Measurements from ENCODE around the gene SYCN. TPM values are rescaled to one million over a fixed set of nuclear protein-coding genes. Genes with fewer than 3 reads are reported as not detected.

Gene SYCN
- total RNA-seq, 3 donors from 2014 or later = not detected

DNA sequence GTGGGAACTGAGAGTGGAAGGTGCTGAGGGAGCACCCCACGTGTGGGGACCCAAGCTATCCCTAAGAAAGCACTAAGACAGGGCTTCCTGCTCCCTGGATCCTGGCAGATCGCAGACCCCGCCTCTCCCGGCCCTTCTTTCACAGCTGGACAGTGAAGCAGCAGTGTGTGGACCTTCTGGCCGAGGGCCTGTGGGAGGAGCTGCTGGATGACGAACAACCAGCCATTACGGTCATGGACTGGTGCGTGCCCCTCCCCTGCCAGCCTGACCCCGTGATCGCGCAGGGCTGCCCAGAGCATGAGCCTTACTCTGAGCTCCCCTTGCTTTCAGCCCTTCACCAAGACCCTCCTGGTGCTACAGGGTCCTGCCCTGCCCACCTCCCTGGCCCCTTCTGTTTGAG is 5.0 kb downstream of the SYCN start:
- DNase-seq = no peak
- intact Hi-C loops (cut with DNase I, micrococcal nuclease) = no loop called here

DNA sequence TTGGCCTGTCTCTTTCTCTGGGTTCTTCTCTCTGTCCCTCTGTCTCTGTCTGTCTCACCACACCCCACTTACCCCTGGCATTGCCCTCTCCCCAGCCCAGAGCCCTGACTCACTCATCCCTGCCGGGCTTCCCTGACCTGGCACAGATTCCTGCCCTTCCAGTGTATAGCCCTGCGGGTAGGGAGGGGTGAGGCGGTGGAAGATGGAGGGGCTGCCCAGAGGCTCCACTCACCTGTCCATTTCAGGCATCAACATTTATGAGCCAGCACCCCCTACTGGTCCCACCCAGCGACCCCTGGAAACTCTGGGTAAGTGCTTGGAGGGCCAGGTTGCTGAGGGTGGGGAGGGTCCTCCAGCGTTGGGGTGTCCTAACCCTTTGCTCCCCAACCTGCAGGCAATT is 6.3 kb downstream of the SYCN start:
- Histone ChIP-seq H3K4me3 (no peak overlapping the region), H3K4me1 (ENCODE audit: low read depth) (no peaks in the 10 kb centered on the region), H3K36me3 (ENCODE audit: low read depth) (no peaks in the 10 kb centered on the region), H3K9me3 (no peaks in the 10 kb centered on the region)
- no peak for DNase-seq
- ATAC-seq = no peak
- intact Hi-C loops (cut with DNase I, micrococcal nuclease) = no loop called here
- TF ChIP-seq, protein P1, sequence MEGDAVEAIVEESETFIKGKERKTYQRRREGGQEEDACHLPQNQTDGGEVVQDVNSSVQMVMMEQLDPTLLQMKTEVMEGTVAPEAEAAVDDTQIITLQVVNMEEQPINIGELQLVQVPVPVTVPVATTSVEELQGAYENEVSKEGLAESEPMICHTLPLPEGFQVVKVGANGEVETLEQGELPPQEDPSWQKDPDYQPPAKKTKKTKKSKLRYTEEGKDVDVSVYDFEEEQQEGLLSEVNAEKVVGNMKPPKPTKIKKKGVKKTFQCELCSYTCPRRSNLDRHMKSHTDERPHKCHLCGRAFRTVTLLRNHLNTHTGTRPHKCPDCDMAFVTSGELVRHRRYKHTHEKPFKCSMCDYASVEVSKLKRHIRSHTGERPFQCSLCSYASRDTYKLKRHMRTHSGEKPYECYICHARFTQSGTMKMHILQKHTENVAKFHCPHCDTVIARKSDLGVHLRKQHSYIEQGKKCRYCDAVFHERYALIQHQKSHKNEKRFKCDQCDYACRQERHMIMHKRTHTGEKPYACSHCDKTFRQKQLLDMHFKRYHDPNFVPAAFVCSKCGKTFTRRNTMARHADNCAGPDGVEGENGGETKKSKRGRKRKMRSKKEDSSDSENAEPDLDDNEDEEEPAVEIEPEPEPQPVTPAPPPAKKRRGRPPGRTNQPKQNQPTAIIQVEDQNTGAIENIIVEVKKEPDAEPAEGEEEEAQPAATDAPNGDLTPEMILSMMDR (IDR thresholded peaks at IDR 0.05) = no peak

More for the DNA sequence above, 5.0 kb downstream of the SYCN start:
- Histone ChIP-seq H3K4me3 (no peak overlapping the region), H3K9me3 (no peaks in the 10 kb centered on the region), H3K36me3 (ENCODE audit: low read depth) (no peaks in the 10 kb centered on the region), H3K4me1 (ENCODE audit: low read depth) (no peaks in the 10 kb centered on the region)
- TF ChIP-seq, protein P1 (IDR thresholded peaks at IDR 0.05) = no peak
- ATAC-seq = peak; percentile 40

DNA sequence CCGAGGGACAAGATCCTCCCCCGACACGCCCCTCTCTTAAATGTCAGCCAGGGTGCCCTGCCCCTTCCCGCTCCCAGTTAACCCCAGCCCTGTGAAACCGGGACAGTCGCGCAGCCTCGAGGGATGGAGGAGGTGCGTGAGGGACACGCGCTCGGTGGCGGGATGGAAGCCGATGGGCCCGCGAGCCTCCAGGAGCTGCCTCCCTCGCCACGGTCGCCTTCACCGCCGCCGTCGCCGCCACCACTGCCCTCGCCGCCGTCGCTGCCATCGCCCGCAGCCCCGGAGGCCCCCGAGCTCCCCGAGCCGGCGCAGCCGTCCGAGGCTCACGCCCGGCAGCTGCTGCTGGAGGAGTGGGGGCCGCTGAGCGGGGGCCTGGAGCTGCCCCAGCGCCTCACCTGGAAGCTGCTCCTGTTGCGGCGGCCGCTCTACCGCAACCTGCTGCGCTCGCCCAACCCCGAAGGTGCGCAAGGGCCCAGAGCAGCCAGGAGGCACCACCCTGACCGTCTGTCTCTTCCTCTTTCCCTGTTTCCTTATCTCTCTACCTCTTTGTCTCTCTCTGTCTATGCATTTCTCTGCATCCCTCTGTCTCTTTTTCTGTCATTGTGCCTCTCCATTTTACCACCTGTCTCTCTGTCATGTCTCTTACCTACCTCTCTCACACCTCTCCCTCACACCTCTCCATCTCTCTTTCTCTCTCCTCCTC is 7.1 kb downstream of the SYCN start, which contains the start of gene NCCRP1:
Gene NCCRP1 (plus strand): TSS at position 105 of the 703 bp plus-strand sequence. CDS start 19 bp downstream, at position 124.
- TF ChIP-seq, protein P1 (IDR thresholded peaks at IDR 0.05) = no peak
- ATAC-seq (no peak), DNase-seq (no peak)
- Histone ChIP-seq H3K4me3 (no peak within 1 kb of the TSS), H3K4me1 (ENCODE audit: low read depth) (no peaks in the 10 kb centered on the region), H3K9me3 (no peaks in the 10 kb centered on the region), H3K36me3 (ENCODE audit: low read depth) (no peaks in the 10 kb centered on the region)
- intact Hi-C loops (cut with DNase I, micrococcal nuclease) = no loop called here

DNA sequence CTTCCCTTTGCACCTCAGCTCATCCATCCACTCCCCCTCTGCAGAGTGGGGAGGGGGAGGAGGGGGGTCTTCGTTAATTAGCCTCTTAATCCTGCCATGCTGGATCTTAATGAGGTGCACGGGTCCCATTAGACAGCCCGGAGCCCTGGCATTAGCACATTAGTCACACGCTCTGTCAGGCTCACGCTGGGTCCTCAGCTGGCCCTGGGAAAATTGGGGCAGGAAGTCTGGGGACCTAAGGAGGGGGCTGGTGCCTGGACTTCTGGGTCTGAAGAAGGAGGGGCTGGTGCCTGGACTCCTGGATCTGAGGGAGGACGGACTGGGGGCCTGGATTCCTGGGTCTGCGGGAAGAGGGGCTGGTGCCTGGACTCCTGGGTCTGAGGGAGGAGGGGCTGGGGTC is 7.7 kb downstream of the SYCN start:
- intact Hi-C loops (cut with DNase I, micrococcal nuclease) = no loop called here
- ATAC-seq (no peak), DNase-seq (no peak)
- H3K9me3 ChIP-seq = no peaks in the 10 kb centered on the region
- TF ChIP-seq, protein P1 (IDR thresholded peaks at IDR 0.05) = no peak
- H3K4me3 ChIP-seq = no peak overlapping the region
- H3K4me1 ChIP-seq (ENCODE audit: low read depth) = no peaks in the 10 kb centered on the region
- H3K36me3 ChIP-seq (ENCODE audit: low read depth) = no peaks in the 10 kb centered on the region

DNA sequence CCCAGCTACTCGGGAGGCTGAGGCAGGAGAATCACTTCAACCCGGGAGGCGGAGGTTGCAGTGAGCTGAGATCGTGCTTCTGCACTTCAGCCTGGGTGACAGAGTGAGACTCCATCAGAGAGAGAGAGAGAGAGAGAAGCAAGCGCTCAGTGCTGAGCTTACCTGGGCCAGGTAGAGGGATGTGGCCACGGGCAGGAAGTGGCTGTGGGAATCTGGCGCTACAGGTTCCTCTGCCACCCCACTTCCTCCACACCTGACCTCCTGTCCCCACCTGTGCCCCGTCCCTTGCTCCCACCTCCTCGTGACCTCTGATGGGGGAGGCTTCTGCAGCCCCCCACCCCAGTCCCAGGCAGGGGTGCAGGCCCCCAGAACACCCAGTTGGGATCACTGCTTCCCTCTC is 8.3 kb downstream of the SYCN start:
- intact Hi-C loops (cut with DNase I, micrococcal nuclease) = no loop called here
- DNase-seq (no peak), ATAC-seq (peak; percentile 43)
- Histone ChIP-seq H3K4me1 (ENCODE audit: low read depth) (no peaks in the 10 kb centered on the region), H3K9me3 (no peaks in the 10 kb centered on the region), H3K36me3 (ENCODE audit: low read depth) (no peaks in the 10 kb centered on the region), H3K4me3 (no peak overlapping the region)
- TF ChIP-seq, protein P1 (IDR thresholded peaks at IDR 0.05) = no peak

Measured in mucosa of descending colon (tissue), 3 donors.